Stimulated activated effector memory CD8-positive, alpha-beta T cell treated with anti-CD3 and anti-CD28 coated beads, Interleukin-12 subunit alpha, Interleukin-12 subunit beta, amount 100 ng/mL, for 72 hours (primary cell): ENCODE measurements around the gene SCAF8.
"Not testable (repeated sequence)": the region's sequence is repeated elsewhere in the genome, so short reads cannot be mapped to it uniquely, and the experiment has no call there.

Experiments used
- ATAC-seq: fragments of 150-1000 bp; cut with Tn5 transposase; 2 replicates; pipeline ENCODE4 v1.10.0; 2021
- DNase-seq, 2 donors: peaks; one replicate each; pipeline ENCODE4 v3.0.0; 2021 to 2022; ENCODE audit warnings: low spot score in 2 of 2
- H3K27ac Mint-ChIP-seq: one replicate; pipeline ENCODE4 v1.8.0; 2022; ENCODE audit warnings: mild to moderate bottlenecking, mixed read lengths
- H3K36me3 Mint-ChIP-seq: one replicate; pipeline ENCODE4 v1.8.0; 2022; ENCODE audit warnings: mild to moderate bottlenecking, mixed read lengths
- H3K4me1 Mint-ChIP-seq: one replicate; pipeline ENCODE4 v1.8.0; 2022; ENCODE audit warnings: mixed read lengths
- H3K4me3 Mint-ChIP-seq: one replicate; pipeline ENCODE4 v1.8.0; 2022; ENCODE audit warnings: mild to moderate bottlenecking, mixed read lengths
- H3K9me3 Mint-ChIP-seq: one replicate; pipeline ENCODE4 v1.8.0; 2022; ENCODE audit warnings: mixed read lengths

Gene SCAF8

GRCh38 chr6:154786144-154786868 is 53.1 kb downstream of the SCAF8 start:
- peak overlapping the region; percentile 21 for H3K27ac Mint-ChIP-seq
- no peaks in the 10 kb centered on the region for H3K9me3 Mint-ChIP-seq
- H3K4me1 Mint-ChIP-seq = peaks cover 37% of the 10 kb centered on the region
- H3K4me3 Mint-ChIP-seq = no peak overlapping the region
- H3K36me3 Mint-ChIP-seq = peaks cover 67% of the 10 kb centered on the region
- DNase-seq (no peak), ATAC-seq (no peak)

DNA sequence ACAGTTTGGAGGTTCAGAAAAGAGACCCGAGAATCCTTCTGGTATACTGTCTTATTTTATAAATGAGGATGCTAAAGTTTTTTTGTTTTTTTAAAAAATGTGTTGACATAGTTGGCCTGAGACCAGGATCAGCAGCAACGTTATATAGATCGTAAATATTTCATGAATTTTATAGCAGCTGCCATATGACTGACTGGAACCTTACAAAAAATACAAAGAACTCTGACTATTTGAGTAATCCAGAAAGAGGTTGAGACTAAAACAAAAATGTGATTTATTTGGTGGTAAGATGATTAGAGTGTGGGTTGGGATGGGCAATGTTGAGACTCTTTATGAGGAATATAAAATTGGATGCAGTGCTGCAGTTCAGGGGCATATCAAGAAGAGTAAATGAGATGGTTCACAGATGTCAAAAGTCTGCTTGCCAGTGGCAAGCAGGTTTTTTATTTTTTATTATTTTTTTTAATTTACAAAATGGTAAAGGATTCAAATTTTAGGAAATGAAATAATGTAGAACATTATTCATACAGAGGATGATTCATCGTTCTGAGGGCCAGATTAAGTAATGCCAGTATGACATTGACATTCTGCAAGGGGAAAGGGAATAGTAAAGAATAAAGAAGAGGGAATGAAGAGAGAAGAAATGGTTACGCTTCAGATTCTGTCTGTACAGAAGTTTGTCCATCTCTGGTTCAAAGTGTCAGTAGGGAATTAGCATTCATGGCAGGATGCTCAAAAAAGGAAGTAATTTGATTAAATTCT is 58.5 kb downstream of the SCAF8 start:
- Mint-ChIP-seq H3K4me1 (peaks cover 18% of the 10 kb centered on the region), H3K4me3 (no peak overlapping the region), H3K36me3 (peaks cover 81% of the 10 kb centered on the region), H3K27ac (peak overlapping the region; percentile 21), H3K9me3 (no peaks in the 10 kb centered on the region)
- no peak for DNase-seq
- ATAC-seq = no peak

GRCh38 chr6:154792325-154792724 is 59.1 kb downstream of the SCAF8 start:
- ATAC-seq (no peak), DNase-seq (no peak)
- H3K4me1 Mint-ChIP-seq = peaks cover 14% of the 10 kb centered on the region
- peak overlapping the region; percentile 21 for H3K27ac Mint-ChIP-seq
- no peak overlapping the region for H3K4me3 Mint-ChIP-seq
- H3K9me3 Mint-ChIP-seq = no peaks in the 10 kb centered on the region
- peaks cover 87% of the 10 kb centered on the region for H3K36me3 Mint-ChIP-seq

DNA sequence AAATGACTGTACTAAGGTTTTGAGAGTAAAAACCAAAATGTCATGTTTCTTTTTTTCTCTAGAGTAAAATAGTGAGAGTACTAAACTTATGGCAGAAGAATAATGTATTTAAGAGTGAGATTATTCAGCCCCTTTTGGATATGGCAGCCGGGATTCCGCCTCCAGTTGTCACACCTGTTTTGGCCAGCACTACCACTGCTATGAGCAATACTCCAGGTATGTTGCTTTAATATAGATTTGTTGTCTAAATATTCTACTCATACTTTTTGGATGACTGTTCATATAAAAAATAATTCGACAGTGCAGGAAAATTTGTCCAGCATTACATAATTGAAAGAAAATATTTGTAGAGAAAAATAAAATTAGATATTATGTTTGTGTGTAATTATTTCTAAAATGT is 59.5 kb downstream of the SCAF8 start:
- H3K4me1 Mint-ChIP-seq = peaks cover 14% of the 10 kb centered on the region
- H3K36me3 Mint-ChIP-seq = peaks cover 89% of the 10 kb centered on the region
- H3K4me3 Mint-ChIP-seq = no peak overlapping the region
- no peak for ATAC-seq
- no peaks in the 10 kb centered on the region for H3K9me3 Mint-ChIP-seq
- H3K27ac Mint-ChIP-seq = no peak overlapping the region
- DNase-seq = no peak

DNA sequence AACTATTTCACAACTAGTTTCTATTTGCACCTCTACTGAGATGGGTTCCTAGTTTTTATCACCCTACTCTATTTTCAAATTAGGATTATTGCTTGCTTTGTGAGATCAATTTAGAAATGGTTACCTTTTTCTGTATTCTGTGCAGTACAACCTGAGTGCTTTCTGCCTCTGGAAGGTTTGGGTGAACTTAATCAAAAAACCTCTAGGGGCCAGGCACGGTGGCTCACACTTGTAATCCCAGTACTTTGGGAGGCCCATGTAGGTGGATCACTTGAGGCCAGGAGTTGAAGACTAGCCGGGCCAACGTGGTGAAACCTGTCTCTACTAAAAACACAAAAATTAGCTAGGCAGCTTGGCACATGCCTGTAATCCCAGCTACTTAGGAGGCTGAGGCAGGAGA is 63.3 kb downstream of the SCAF8 start:
- H3K4me3 Mint-ChIP-seq = no peak overlapping the region
- peak overlapping the region; percentile 45 for H3K27ac Mint-ChIP-seq
- H3K4me1 Mint-ChIP-seq = peaks cover 31% of the 10 kb centered on the region
- DNase-seq (no peak), ATAC-seq (no peak)
- peaks cover 84% of the 10 kb centered on the region for H3K36me3 Mint-ChIP-seq
- no peaks in the 10 kb centered on the region for H3K9me3 Mint-ChIP-seq

GRCh38 chr6:154797857-154798256 is 64.6 kb downstream of the SCAF8 start:
- Mint-ChIP-seq H3K4me3 (no peak overlapping the region), H3K4me1 (peaks cover 23% of the 10 kb centered on the region), H3K36me3 (peaks cover 84% of the 10 kb centered on the region), H3K27ac (no peak overlapping the region), H3K9me3 (no peaks in the 10 kb centered on the region)
- no peak for DNase-seq
- ATAC-seq = no peak

GRCh38 chr6:154800338-154800737 is 67.1 kb downstream of the SCAF8 start:
- DNase-seq = no peak
- no peak overlapping the region for H3K4me3 Mint-ChIP-seq
- ATAC-seq = peak; percentile 53
- peaks cover 92% of the 10 kb centered on the region for H3K36me3 Mint-ChIP-seq
- H3K27ac Mint-ChIP-seq = peak overlapping the region; percentile 87
- no peaks in the 10 kb centered on the region for H3K9me3 Mint-ChIP-seq
- H3K4me1 Mint-ChIP-seq = peaks cover 23% of the 10 kb centered on the region

DNA sequence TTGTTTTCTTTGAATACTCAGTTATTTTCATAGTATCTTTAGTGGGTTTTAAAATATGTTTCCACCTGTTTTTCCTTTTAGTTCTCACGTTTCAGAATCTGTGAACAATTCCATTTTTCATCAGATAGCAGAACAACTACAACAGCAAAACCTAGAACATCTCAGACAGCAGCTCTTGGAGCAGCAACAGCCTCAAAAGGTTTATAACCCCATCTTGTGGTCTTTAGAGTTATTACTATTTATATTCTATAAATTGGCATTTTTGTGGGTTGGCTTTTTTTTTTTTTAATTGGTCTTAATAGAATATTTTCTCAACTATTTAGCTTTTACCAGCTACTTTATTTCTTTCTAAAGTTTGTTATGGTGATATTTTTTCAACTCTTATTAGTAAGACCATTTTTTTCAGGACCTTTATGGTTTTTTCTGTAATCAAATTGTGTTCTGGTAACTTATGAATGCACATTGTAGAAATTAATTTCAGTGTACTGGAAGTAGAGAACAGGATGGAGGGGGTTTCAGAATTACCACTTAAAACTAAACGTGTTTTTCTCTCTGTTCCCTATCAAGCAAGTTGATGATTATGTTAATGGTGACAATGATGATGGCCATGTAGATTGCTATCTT is 72.2 kb downstream of the SCAF8 start:
- Mint-ChIP-seq H3K4me3 (no peak overlapping the region), H3K4me1 (peaks cover 5% of the 10 kb centered on the region), H3K27ac (no peak overlapping the region), H3K36me3 (peaks cover 100% of the 10 kb centered on the region), H3K9me3 (no peaks in the 10 kb centered on the region)
- DNase-seq (no peak), ATAC-seq (peak; percentile 50)

GRCh38 chr6:154806804-154807203 is 73.6 kb downstream of the SCAF8 start:
- peaks cover 100% of the 10 kb centered on the region for H3K36me3 Mint-ChIP-seq
- H3K27ac Mint-ChIP-seq = no peak overlapping the region
- ATAC-seq (no peak), DNase-seq (no peak)
- no peak overlapping the region for H3K4me3 Mint-ChIP-seq
- no peaks in the 10 kb centered on the region for H3K4me1 Mint-ChIP-seq
- H3K9me3 Mint-ChIP-seq = no peaks in the 10 kb centered on the region

DNA sequence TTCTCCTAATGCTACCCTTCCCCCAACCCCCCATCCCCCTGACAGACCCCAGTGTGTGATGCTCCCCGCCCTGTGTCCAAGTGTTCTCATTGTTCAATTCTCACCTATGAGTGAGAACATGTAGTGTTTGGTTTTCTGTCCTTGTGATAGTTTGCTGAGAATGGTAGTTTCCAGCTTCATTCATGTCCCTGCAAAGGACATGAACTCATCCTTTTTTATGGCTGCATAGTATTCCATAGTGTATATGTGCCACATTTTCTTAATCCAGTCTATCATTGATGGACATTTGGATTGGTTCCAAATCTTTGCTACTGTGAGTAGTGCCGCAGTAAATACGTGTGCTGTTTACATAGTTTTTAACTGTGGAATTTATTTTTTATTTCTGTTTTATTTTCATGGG is 78.4 kb downstream of the SCAF8 start:
- H3K36me3 Mint-ChIP-seq = peaks cover 100% of the 10 kb centered on the region
- H3K27ac Mint-ChIP-seq, H3K9me3 Mint-ChIP-seq: not testable (repeated sequence)

GRCh38 chr6:154814063-154814462 is 80.8 kb downstream of the SCAF8 start:
- ATAC-seq = no peak
- no peaks in the 10 kb centered on the region for H3K4me1 Mint-ChIP-seq

More for the DNA sequence above, 78.4 kb downstream of the SCAF8 start:
- not testable (repeated sequence) for ATAC-seq, H3K4me1 Mint-ChIP-seq, DNase-seq, H3K4me3 Mint-ChIP-seq

GRCh38 chr6:154815938-154816820 is 83.0 kb downstream of the SCAF8 start:
- H3K4me3 Mint-ChIP-seq = no peak overlapping the region
- H3K36me3 Mint-ChIP-seq = peaks cover 100% of the 10 kb centered on the region
- H3K4me1 Mint-ChIP-seq = no peaks in the 10 kb centered on the region
- ATAC-seq (no peak), DNase-seq (no peak)
- no peaks in the 10 kb centered on the region for H3K9me3 Mint-ChIP-seq
- H3K27ac Mint-ChIP-seq = peak overlapping the region; percentile 78

More at GRCh38 chr6:154814063-154814462, 80.8 kb downstream of the SCAF8 start:
- no peak for DNase-seq
- Mint-ChIP-seq H3K4me3 (no peak overlapping the region), H3K36me3 (peaks cover 100% of the 10 kb centered on the region), H3K27ac (peak overlapping the region; percentile 23), H3K9me3 (no peaks in the 10 kb centered on the region)

DNA sequence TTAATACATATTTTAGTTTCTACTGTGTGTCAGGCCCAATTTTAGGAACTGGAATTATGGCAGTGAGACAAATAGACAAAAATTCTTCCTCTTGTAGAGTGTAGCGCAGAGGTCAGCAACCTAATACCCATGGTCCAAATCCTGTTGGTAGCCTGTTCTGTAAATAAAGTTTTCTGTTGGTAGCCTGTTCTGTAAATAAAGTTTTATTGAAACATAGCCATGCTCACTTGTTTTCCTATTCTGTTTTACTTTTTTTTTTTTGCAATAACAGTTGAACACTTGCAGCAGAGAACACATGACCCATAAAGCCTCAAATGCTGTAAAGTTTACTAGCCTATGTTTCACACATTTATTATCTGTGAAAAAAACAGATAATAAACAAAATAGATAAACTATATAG is 87.9 kb downstream of the SCAF8 start:
- Mint-ChIP-seq H3K4me3 (no peak overlapping the region), H3K27ac (peak overlapping the region; percentile 1), H3K36me3 (peaks cover 96% of the 10 kb centered on the region), H3K4me1 (peaks cover 8% of the 10 kb centered on the region), H3K9me3 (no peaks in the 10 kb centered on the region)
- no peak for DNase-seq
- ATAC-seq = no peak

GRCh38 chr6:154821638-154822037 is 88.4 kb downstream of the SCAF8 start:
- H3K27ac Mint-ChIP-seq = peak overlapping the region; percentile 1

More at GRCh38 chr6:154821638-154822037, 88.4 kb downstream of the SCAF8 start:
- Mint-ChIP-seq H3K36me3 (peaks cover 90% of the 10 kb centered on the region), H3K4me1 (peaks cover 8% of the 10 kb centered on the region), H3K9me3 (no peaks in the 10 kb centered on the region), H3K4me3 (no peak overlapping the region)
- DNase-seq (no peak), ATAC-seq (no peak)
